ENCODE data around the gene STMND1. TPM values are rescaled to one million over a fixed set of nuclear protein-coding genes. Genes with fewer than 3 reads are reported as not detected.

The STMND1 gene
- total RNA-seq, 2 donors from 2014 or later: not detected

- no peak for ATAC-seq
- Mint-ChIP-seq H3K4me1 (ENCODE audit: low read depth in 2 of 2) (no peaks in the 10 kb centered on the region), H3K36me3 (peaks cover under 1% of the 10 kb centered on the region), H3K27me3 (peaks cover 11 to 19% of the 10 kb centered on the region in 2 donors), H3K9me3 (no peaks in the 10 kb centered on the region), H3K27ac (no peak overlapping the region), H3K4me3 (no peak overlapping the region)
- DNase-seq (ENCODE audit: low spot score): no peak
Observed at GRCh38 chr6:17081860-17082508, 19.9 kb upstream of the STMND1 start.

DNA sequence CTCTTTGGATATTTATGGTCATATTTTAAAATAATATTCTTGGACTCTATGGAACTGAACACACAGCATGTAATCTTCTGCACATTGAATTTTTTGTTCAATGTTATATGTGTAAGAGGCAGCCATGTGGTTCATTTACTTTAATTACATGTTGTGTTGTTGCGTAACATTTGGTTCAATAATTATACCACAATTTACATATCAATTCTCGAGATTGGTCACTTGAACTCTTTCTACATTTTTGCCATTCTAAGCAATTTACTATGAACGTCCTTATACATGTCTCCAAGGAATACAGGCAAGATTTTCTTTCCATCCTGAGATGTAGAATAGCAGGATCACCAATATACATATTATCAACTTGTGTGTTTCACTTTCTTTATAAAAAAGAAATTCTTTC is 18.5 kb upstream of the STMND1 start:
- no peak overlapping the region for H3K4me3 Mint-ChIP-seq
- no peak for ATAC-seq
- H3K4me1 Mint-ChIP-seq (ENCODE audit: low read depth in 2 of 2): no peaks in the 10 kb centered on the region
- H3K36me3 Mint-ChIP-seq: no peaks in the 10 kb centered on the region
- H3K27me3 Mint-ChIP-seq: peaks cover 11 to 12% of the 10 kb centered on the region in 2 donors
- no peak overlapping the region for H3K27ac Mint-ChIP-seq
- H3K9me3 Mint-ChIP-seq: no peaks in the 10 kb centered on the region
- no peak for DNase-seq (ENCODE audit: low spot score)

DNA sequence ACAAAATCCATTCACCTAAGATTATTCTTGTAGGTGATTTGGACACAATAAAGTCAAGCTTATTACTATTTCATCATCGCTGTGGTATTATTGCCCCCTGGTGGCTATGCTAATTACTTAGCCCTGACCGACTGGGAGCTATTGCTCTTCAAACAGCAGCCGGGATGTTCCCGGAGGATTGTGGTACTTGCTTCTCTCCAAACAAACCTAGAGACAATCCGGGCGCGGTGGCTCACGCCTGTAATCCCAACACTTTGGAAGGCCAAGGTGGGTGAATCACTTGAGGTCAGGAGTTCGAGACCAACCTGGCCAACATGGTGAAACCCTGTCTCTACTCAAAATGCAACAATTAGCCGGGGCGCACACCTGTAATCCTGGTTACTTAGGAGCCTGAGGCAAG is 15.4 kb upstream of the STMND1 start:
- H3K9me3 Mint-ChIP-seq: no peaks in the 10 kb centered on the region
- H3K27ac Mint-ChIP-seq: no peak overlapping the region
- no peak overlapping the region for H3K4me3 Mint-ChIP-seq
- ATAC-seq: no peak
- no peaks in the 10 kb centered on the region for H3K4me1 Mint-ChIP-seq (ENCODE audit: low read depth in 2 of 2)
- no peak for DNase-seq (ENCODE audit: low spot score)
- no peaks in the 10 kb centered on the region for H3K36me3 Mint-ChIP-seq
- H3K27me3 Mint-ChIP-seq: peaks cover 17 to 20% of the 10 kb centered on the region in 2 donors

DNA sequence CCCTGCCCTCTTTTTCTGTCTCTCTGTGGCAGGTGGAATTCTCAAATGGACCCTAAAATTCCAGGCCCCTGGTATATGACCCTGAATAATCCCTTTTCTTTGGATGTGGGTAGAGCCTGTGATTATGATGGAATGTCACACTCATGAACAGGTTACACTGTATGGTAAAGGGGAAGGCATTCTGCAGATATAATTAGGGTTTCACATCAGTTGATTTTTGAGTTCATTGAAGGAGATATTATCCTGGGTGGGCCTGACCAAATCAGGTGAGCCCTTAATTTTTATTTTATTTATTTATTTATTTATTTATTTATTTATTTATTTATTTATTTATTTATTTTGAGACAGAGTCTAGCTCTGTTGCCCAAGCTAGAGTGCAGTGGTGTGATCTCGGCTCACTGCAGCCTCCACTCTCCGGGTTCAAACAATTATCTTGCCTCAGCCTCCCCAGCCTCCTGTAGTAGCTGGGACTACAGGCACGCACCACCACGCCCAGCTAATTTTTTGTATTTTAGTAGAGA is 13.7 kb upstream of the STMND1 start:
- H3K9me3 Mint-ChIP-seq: no peaks in the 10 kb centered on the region
- no peak overlapping the region for H3K4me3 Mint-ChIP-seq
- ATAC-seq: no peak
- no peaks in the 10 kb centered on the region for H3K4me1 Mint-ChIP-seq (ENCODE audit: low read depth in 2 of 2)
- H3K27ac Mint-ChIP-seq: no peak overlapping the region
- peaks cover 17 to 31% of the 10 kb centered on the region in 2 donors for H3K27me3 Mint-ChIP-seq
- DNase-seq (ENCODE audit: low spot score): no peak
- H3K36me3 Mint-ChIP-seq: no peaks in the 10 kb centered on the region

DNA sequence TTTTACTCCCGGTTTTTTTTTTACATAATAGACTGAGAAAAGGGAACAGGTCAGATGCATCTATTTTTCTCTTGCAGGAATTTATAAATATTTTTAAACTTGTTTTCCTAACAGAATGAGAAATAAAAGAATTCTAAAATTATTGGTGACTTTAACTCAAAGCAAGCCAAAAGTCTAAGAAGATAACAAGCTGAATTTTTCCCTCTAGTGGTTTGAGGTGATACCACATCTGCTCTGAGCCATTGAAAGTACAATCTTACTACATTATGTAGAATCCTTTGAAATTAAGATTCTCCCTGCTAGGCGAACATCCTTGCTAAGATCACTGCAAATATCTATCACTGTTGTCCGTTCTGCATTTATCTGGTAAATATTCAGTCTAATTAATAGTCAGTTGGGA is 10.7 kb upstream of the STMND1 start:
- Mint-ChIP-seq H3K36me3 (no peaks in the 10 kb centered on the region), H3K4me1 (ENCODE audit: low read depth in 2 of 2) (no peaks in the 10 kb centered on the region), H3K27me3 (peaks cover 9 to 23% of the 10 kb centered on the region in 2 donors), H3K9me3 (no peaks in the 10 kb centered on the region), H3K4me3 (no peak overlapping the region), H3K27ac (no peak overlapping the region)
- DNase-seq (ENCODE audit: low spot score) (no peak), ATAC-seq (no peak)

GRCh38 chr6:17093686-17094085 is 8.2 kb upstream of the STMND1 start:
- H3K27ac Mint-ChIP-seq: no peak overlapping the region
- no peak overlapping the region for H3K4me3 Mint-ChIP-seq
- ATAC-seq (no peak), DNase-seq (ENCODE audit: low spot score) (no peak)
- H3K9me3 Mint-ChIP-seq: no peaks in the 10 kb centered on the region
- no peaks in the 10 kb centered on the region for H3K4me1 Mint-ChIP-seq (ENCODE audit: low read depth in 2 of 2)
- H3K27me3 Mint-ChIP-seq: peaks cover 16 to 30% of the 10 kb centered on the region in 2 donors
- no peaks in the 10 kb centered on the region for H3K36me3 Mint-ChIP-seq

DNA sequence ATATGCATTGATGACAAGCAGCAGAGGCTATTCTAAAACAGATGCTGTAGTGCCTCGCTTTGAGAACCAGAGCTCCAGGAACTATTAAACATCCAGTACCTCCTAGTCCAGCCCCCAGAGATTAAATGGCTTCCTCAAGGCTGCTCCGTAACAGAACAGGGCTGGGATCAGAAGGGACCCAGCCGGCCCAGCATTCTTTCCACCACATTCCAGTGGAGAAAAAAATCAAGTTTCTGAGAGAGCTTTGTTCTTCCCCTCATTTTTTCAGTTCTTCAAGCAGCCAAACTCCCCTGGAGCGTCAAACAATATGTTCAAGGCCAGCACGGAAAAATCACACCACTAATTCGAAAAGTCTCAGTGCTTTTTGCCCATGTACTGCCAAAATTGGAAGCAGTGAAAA is 5.8 kb upstream of the STMND1 start:
- peaks cover 21 to 45% of the 10 kb centered on the region in 2 donors for H3K27me3 Mint-ChIP-seq
- ATAC-seq (no peak), DNase-seq (ENCODE audit: low spot score) (no peak)
- H3K4me1 Mint-ChIP-seq (ENCODE audit: low read depth in 2 of 2): no peaks in the 10 kb centered on the region
- no peaks in the 10 kb centered on the region for H3K36me3 Mint-ChIP-seq
- H3K4me3 Mint-ChIP-seq: no peak overlapping the region
- no peak overlapping the region for H3K27ac Mint-ChIP-seq
- no peaks in the 10 kb centered on the region for H3K9me3 Mint-ChIP-seq

GRCh38 chr6:17096652-17097051 is 5.2 kb upstream of the STMND1 start:
- ATAC-seq (no peak), DNase-seq (ENCODE audit: low spot score) (no peak)
- Mint-ChIP-seq H3K36me3 (no peaks in the 10 kb centered on the region), H3K9me3 (no peaks in the 10 kb centered on the region), H3K4me3 (no peak overlapping the region), H3K27me3 (peaks cover 23 to 51% of the 10 kb centered on the region in 2 donors), H3K27ac (no peak overlapping the region), H3K4me1 (ENCODE audit: low read depth in 2 of 2) (peaks cover 3 to 4% of the 10 kb centered on the region in 2 donors)

GRCh38 chr6:17097982-17098381 is 3.9 kb upstream of the STMND1 start:
- Mint-ChIP-seq H3K9me3 (no peaks in the 10 kb centered on the region), H3K27ac (no peak overlapping the region), H3K4me3 (no peak overlapping the region), H3K36me3 (no peaks in the 10 kb centered on the region), H3K27me3 (peaks cover 31 to 53% of the 10 kb centered on the region in 2 donors), H3K4me1 (ENCODE audit: low read depth in 2 of 2) (peaks cover 6% of the 10 kb centered on the region in 2 donors)
- ATAC-seq: no peak
- no peak for DNase-seq (ENCODE audit: low spot score)

GRCh38 chr6:17098538-17098937 is 3.3 kb upstream of the STMND1 start:
- no peak overlapping the region for H3K4me3 Mint-ChIP-seq
- H3K4me1 Mint-ChIP-seq (ENCODE audit: low read depth in 2 of 2): peaks cover 6% of the 10 kb centered on the region in 2 donors
- ATAC-seq: no peak
- H3K27me3 Mint-ChIP-seq: peaks cover 31 to 53% of the 10 kb centered on the region in 2 donors
- H3K36me3 Mint-ChIP-seq: no peaks in the 10 kb centered on the region
- no peak for DNase-seq (ENCODE audit: low spot score)
- no peak overlapping the region for H3K27ac Mint-ChIP-seq
- H3K9me3 Mint-ChIP-seq: no peaks in the 10 kb centered on the region

DNA sequence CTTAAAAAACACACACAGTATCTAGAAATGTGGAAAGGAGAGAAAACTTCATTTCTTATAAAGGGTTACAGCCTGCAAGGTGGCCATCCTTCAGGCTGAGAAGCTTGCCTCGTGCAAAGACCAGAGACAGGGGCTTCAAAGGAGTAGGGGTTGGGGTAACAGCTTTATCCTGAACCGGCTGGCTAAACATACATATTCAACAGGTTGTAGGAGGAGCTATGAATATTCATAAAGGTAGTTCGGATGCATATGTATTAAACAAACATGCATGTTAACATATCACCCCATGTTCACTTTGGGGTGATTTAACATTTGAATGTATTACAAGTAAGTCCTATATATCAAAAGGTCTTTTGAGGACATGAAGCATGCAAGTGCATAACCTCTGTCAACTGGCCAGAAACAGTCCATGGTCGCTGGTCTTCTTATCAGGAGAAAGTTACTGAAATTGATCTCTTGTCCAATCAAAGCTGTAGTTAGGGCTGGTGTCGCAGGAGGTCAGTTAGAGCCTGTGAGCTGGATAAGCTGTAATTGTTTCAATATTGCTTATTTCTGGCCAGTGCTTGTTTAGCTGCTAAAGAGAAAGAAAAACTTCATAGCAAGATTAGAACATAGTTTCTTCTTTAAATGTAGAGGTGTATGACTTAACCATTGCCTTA is 2.3 kb upstream of the STMND1 start:
- ATAC-seq: no peak
- H3K9me3 Mint-ChIP-seq: no peaks in the 10 kb centered on the region
- no peak overlapping the region for H3K4me3 Mint-ChIP-seq
- H3K36me3 Mint-ChIP-seq: no peaks in the 10 kb centered on the region
- no peak overlapping the region for H3K27ac Mint-ChIP-seq
- peaks cover 35 to 63% of the 10 kb centered on the region in 2 donors for H3K27me3 Mint-ChIP-seq
- no peak for DNase-seq (ENCODE audit: low spot score)
- H3K4me1 Mint-ChIP-seq (ENCODE audit: low read depth in 2 of 2): peaks cover 6% of the 10 kb centered on the region in 2 donors

DNA sequence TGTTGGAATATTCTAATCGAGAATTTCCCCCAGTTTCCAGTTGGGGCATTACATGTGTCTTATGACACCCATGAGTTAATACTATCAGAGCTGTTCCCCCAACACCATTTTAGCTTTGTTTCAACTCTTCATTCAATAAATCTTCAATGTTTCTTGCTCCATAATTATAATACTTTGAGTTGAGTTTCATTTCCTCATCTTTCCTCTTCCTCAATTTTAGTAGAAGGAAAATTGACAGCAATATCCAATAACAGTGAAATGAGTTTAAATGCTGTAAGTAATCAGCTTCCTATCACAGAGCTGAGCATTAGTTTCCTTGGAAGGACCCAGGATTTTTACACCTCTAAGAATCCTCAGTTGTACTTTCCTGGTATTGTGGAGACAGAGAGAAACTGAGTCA is 1.0 kb upstream of the STMND1 start:
- Mint-ChIP-seq H3K9me3 (no peaks in the 10 kb centered on the region), H3K27ac (no peak overlapping the region), H3K27me3 (peaks cover 36 to 67% of the 10 kb centered on the region in 2 donors)

GRCh38 chr6:17102258-17102870 is 514 bp downstream of the STMND1 start:
- peaks cover 6% of the 10 kb centered on the region in 2 donors for H3K4me1 Mint-ChIP-seq (ENCODE audit: low read depth in 2 of 2)
- peaks cover 37 to 68% of the 10 kb centered on the region in 2 donors for H3K27me3 Mint-ChIP-seq
- H3K4me3 Mint-ChIP-seq: no peak overlapping the region
- no peaks in the 10 kb centered on the region for H3K9me3 Mint-ChIP-seq
- no peaks in the 10 kb centered on the region for H3K36me3 Mint-ChIP-seq
- no peak overlapping the region for H3K27ac Mint-ChIP-seq
- DNase-seq (ENCODE audit: low spot score) (no peak), ATAC-seq (no peak)

More for the DNA sequence above, 1.0 kb upstream of the STMND1 start:
- DNase-seq (ENCODE audit: low spot score): no peak
- ATAC-seq: no peak
- no peak overlapping the region for H3K4me3 Mint-ChIP-seq
- H3K4me1 Mint-ChIP-seq (ENCODE audit: low read depth in 2 of 2): peaks cover 6% of the 10 kb centered on the region in 2 donors
- no peaks in the 10 kb centered on the region for H3K36me3 Mint-ChIP-seq

DNA sequence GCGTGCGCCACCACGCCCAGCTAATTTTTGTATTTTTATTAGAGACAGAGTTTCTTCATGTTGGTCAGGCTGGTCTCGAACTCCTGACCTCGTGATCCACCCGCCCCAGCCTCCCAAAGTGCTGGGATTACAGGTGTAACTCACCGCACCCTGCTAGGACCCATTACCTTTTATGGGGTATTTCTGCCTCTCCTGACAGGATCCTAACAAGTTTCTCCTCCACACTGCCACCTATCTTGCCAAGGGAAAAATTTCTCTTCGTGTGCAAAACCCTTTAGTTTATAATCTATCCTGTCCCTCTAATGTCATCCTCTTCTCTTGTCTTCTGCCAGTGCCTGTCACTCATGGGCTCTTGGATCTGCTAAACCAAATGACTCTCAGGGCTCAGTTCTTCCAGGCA is 1.9 kb downstream of the STMND1 start:
- DNase-seq (ENCODE audit: low spot score) (no peak), ATAC-seq (no peak)
- no peaks in the 10 kb centered on the region for H3K36me3 Mint-ChIP-seq
- no peak overlapping the region for H3K27ac Mint-ChIP-seq
- peaks cover 42 to 76% of the 10 kb centered on the region in 2 donors for H3K27me3 Mint-ChIP-seq
- H3K9me3 Mint-ChIP-seq: no peaks in the 10 kb centered on the region
- H3K4me3 Mint-ChIP-seq: no peak overlapping the region
- peaks cover 6% of the 10 kb centered on the region in 2 donors for H3K4me1 Mint-ChIP-seq (ENCODE audit: low read depth in 2 of 2)
